IPS DF 6.9 (cell line): Measurements from ENCODE around the gene TUBB1.

ENCODE experiments used
- DNase-seq: peaks from one replicate; pipeline ENCODE4 v3.0.0-alpha.2; 2013; ENCODE audit warnings: low read depth, low spot score
- H3K27ac ChIP-seq: one replicate; pipeline ENCODE4 v1.5.1; 2013; ENCODE audit warnings: low read length, control low read depth
- H3K27me3 ChIP-seq: 2 replicates; pipeline ENCODE4 v1.6.1; 2013; ENCODE audit warnings: mild to moderate bottlenecking, low read length; ENCODE audit not compliant: control insufficient read depth, insufficient read depth
- H3K36me3 ChIP-seq: 2 replicates; pipeline ENCODE4 v1.6.1; 2013; ENCODE audit warnings: low read length; ENCODE audit not compliant: control insufficient read depth, insufficient read depth
- H3K4me1 ChIP-seq: 2 replicates; pipeline ENCODE4 v1.6.1; 2013; ENCODE audit warnings: low read length; ENCODE audit not compliant: control insufficient read depth, insufficient read depth
- H3K4me3 ChIP-seq: 2 replicates; pipeline ENCODE4 v1.5.1; 2013; ENCODE audit warnings: mild to moderate bottlenecking, low read length
- H3K9me3 ChIP-seq: 2 replicates; pipeline ENCODE4 v1.6.1; 2013; ENCODE audit warnings: low read length, inconsistent platforms; ENCODE audit not compliant: control insufficient read depth, insufficient read depth
- WGBS: extraction: QIAGEN DNeasy Blood & Tissue Kit; methylation state at CpG from one replicate; pipeline ENCODE4 v1.1.7; 2013; ENCODE audit warnings: mixed read lengths, missing lambda C conversion rate; ENCODE audit not compliant: insufficient read length, insufficient coverage; 5-methylcytosine and 5-hydroxymethylcytosine counted together

TUBB1 gene

DNA sequence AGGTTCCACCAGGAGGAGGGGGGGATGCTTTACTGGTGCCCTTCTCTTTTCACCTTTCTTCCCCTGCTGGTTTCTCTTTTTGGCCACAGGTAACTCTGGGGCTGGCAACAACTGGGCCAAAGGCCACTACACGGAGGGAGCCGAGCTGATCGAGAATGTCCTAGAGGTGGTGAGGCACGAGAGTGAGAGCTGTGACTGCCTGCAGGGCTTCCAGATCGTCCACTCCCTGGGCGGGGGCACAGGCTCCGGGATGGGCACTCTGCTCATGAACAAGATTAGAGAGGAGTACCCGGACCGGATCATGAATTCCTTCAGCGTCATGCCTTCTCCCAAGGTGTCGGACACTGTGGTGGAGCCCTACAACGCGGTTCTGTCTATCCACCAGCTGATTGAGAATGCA lies 4.4 kb downstream of the TUBB1 start:
- WGBS: no CpG with 5 or more reads among the region's 13 CpGs
- Histone ChIP-seq H3K9me3 (no peaks in the 10 kb centered on the region), H3K4me1 (no peaks in the 10 kb centered on the region), H3K36me3 (peaks cover 10% of the 10 kb centered on the region; the same call in 1 of the 2 replicates), H3K27ac (no peak overlapping the region), H3K4me3 (no peak overlapping the region), H3K27me3 (no peaks in the 10 kb centered on the region)
- DNase-seq: no peak

DNA sequence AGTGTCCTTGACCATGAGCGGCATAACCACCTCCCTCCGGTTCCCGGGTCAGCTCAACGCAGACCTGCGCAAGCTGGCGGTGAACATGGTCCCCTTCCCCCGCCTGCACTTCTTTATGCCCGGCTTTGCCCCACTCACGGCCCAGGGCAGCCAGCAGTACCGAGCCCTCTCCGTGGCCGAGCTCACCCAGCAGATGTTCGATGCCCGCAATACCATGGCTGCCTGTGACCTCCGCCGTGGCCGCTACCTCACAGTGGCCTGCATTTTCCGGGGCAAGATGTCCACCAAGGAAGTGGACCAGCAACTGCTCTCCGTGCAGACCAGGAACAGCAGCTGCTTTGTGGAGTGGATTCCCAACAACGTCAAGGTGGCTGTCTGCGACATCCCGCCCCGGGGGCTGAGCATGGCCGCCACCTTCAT lies 4.9 kb downstream of the TUBB1 start:
- no CpG with 5 or more reads among the region's 24 CpGs for WGBS
- no peaks in the 10 kb centered on the region for H3K27me3 ChIP-seq
- H3K4me1 ChIP-seq: no peaks in the 10 kb centered on the region
- H3K27ac ChIP-seq: no peak overlapping the region
- no peak overlapping the region for H3K4me3 ChIP-seq
- peaks cover 11% of the 10 kb centered on the region; the same call in 1 of the 2 replicates for H3K36me3 ChIP-seq
- H3K9me3 ChIP-seq: no peaks in the 10 kb centered on the region
- DNase-seq: no peak

DNA sequence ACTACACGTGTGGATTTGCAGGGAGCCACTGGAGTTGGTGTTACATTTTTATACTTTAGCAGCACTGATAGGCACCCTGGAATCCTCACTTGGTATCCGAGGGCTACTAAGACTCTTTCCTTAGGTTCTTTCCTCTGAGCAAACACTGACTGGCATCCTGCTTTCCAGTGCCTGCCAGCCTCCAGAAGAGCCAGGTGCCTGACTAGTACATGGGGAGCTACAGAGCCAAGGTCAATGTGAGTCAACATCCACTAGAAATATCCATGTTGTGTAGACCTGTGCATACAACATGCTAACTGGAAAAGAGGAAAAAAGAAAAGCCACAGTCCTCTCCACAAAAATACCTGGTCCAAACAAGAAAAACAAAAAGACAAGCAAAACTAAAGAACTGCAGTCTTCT lies 5.9 kb downstream of the TUBB1 start:
- Histone ChIP-seq H3K4me1 (no peaks in the 10 kb centered on the region), H3K27me3 (no peaks in the 10 kb centered on the region), H3K27ac (no peak overlapping the region), H3K36me3 (peaks cover 14% of the 10 kb centered on the region; the same call in 1 of the 2 replicates), H3K9me3 (no peaks in the 10 kb centered on the region), H3K4me3 (no peak overlapping the region)
- WGBS: no CpG with 5 or more reads among the region's 2 CpGs
- DNase-seq: no peak

DNA sequence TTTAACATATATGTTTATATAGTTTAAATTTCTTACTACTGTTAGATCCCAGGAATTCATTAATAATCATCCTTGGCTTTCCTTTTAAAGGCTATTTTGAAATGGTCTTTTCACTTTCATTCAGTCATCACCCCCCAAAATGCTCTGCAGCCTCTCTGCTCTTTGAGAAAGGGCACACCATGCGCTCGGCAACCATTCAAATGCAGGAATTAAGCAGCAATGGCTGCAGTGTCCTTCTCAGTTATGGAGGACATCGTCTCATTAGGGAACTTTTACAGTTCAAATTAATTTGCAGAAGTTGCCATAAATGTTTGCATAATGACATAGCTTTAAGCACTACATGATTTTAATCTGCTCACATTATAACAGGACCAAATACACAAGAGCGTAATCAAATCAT lies 6.3 kb downstream of the TUBB1 start:
- no peaks in the 10 kb centered on the region for H3K4me1 ChIP-seq
- H3K36me3 ChIP-seq: peaks cover 14% of the 10 kb centered on the region; the same call in 1 of the 2 replicates
- H3K4me3 ChIP-seq: no peak overlapping the region
- H3K27ac ChIP-seq: no peak overlapping the region
- H3K27me3 ChIP-seq: no peaks in the 10 kb centered on the region
- no CpG with 5 or more reads among the region's 4 CpGs for WGBS
- H3K9me3 ChIP-seq: no peaks in the 10 kb centered on the region
- DNase-seq: no peak

DNA sequence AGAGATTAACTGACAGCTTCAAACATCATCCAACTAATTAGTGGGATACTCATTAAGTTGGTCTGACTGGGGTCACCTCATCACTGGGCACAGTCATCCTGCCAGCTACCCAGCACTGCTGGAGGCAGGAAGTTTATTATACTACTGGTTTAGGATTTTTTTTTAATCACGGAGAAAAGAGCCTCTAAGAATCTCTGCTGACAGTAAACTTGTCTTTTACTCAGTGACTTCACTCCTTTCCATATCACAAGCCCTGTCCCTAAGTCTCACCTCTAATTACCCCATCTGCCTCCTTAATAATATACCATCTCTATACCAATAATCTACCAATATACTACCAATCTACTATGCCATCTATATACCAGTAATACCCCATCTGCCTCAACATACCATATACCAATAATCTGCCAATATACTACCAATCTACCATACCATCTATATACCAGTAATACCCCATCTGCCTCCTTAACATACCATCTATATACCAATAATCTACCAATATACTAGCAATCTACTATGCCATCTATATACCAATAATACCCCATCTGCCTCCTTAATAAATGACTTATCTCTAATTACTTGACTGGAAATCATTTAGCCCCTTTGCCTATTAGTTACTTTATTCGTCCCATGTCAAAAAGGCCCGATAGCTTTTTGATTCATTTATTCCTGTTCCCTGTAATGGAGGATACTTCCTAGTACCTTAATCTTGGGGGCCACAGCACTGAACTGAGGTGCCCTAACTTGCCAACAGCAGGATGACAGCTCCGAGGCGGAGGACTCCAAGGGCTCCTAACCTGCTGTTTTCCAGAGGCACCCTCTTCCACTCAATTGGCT lies 7.9 kb downstream of the TUBB1 start:
- no peaks in the 10 kb centered on the region for H3K4me1 ChIP-seq
- no peak overlapping the region for H3K27ac ChIP-seq
- H3K36me3 ChIP-seq: peaks cover 14% of the 10 kb centered on the region
- H3K4me3 ChIP-seq: no peak overlapping the region
- no peaks in the 10 kb centered on the region for H3K27me3 ChIP-seq
- H3K9me3 ChIP-seq: no peaks in the 10 kb centered on the region
- DNase-seq: no peak
- no CpG with 5 or more reads among the region's 5 CpGs for WGBS

DNA sequence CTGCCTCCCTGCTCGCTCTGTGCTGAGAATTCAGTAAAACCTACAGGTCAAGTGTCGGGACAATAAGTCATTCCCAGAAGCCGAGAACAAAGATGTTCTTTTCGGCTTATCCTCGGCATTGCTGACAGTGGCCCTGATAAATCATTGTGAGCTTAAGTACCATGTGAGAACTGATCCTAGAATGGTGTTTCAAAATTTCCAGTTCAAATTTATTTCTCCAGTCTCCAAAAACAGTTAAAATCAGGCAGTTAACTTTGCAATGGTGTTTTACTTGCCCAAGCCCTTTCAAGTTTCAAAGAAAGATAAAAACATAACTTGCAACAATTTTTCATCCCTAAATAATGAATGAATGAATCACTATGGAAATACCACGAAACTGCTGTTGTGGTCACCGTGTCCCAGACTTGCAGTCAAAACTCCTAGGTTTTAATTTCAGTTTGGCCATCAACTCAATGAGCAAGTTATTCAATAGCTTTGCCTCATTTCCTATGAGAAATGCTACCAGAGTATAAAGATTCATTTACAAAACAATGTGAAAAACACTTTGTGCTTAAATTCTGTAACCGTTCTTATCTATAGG lies 8.6 kb downstream of the TUBB1 start:
- DNase-seq: no peak
- H3K9me3 ChIP-seq: no peaks in the 10 kb centered on the region
- no peaks in the 10 kb centered on the region for H3K4me1 ChIP-seq
- peaks cover 14% of the 10 kb centered on the region for H3K36me3 ChIP-seq
- H3K27ac ChIP-seq: no peak overlapping the region
- no peak overlapping the region for H3K4me3 ChIP-seq
- no CpG with 5 or more reads among the region's 8 CpGs for WGBS
- H3K27me3 ChIP-seq: no peaks in the 10 kb centered on the region

DNA sequence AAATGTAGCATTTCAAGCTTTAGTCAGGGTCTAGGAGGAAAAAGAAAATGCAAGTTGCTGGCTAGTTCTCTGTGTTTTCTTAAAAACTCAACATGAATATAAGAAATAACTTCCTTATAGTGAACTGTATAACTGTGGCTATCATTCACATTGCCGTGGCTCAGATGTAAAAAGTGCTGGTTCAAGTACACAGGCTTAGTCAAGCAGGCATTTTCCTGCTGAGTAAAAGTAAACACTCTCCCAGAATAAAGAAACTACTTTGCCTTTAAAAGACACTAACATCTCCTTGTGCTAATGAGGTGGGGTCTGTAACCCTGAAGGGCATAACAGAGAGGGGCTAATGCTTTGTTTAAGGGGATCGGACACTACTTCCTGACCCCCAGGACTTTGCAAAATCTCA lies 9.6 kb downstream of the TUBB1 start:
- Histone ChIP-seq H3K4me3 (no peak overlapping the region), H3K27ac (no peak overlapping the region)

DNA sequence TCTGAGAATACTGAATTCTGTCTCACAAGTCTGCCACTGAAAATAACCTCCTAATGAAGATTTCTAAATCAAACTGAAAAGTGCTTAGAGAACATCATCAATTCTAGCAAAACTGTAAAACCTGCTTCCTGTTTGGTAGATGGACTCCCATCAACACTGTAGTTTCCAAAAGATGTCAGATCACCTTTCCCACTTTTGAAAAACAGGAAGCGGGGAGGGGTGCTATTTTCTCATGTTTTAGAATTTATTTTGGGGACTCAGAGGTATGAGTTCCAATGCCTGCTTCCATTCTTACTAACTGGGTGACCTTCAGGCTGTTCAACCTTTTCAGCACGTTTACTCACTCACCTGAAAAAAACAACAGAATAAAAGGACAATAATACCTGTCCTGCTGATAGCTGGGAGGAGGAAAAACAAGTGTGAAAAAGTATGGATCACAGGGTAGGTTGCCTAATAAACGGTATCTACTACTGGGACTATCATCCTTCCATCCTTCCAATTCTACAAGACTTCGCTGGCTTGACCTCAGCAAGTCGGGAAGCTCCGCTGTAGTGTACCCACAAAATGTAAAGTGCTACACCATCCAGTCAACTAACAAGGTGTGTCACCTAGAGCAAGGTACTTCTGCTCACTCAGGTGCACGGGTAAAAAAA lies 11.8 kb downstream of the TUBB1 start:
- Histone ChIP-seq H3K27me3 (no peaks in the 10 kb centered on the region), H3K4me3 (peak overlapping the region; percentile 88; the same call in 1 of the 2 replicates), H3K36me3 (peaks cover 6% of the 10 kb centered on the region), H3K27ac (no peak overlapping the region), H3K9me3 (no peaks in the 10 kb centered on the region), H3K4me1 (no peaks in the 10 kb centered on the region)
- no CpG with 5 or more reads among the region's 7 CpGs for WGBS
- DNase-seq: no peak

More for the DNA sequence above, 9.6 kb downstream of the TUBB1 start:
- WGBS: no CpG with 5 or more reads among the region's 2 CpGs
- peaks cover 14% of the 10 kb centered on the region for H3K36me3 ChIP-seq
- no peaks in the 10 kb centered on the region for H3K9me3 ChIP-seq
- H3K4me1 ChIP-seq: no peaks in the 10 kb centered on the region
- no peak for DNase-seq
- no peaks in the 10 kb centered on the region for H3K27me3 ChIP-seq

DNA sequence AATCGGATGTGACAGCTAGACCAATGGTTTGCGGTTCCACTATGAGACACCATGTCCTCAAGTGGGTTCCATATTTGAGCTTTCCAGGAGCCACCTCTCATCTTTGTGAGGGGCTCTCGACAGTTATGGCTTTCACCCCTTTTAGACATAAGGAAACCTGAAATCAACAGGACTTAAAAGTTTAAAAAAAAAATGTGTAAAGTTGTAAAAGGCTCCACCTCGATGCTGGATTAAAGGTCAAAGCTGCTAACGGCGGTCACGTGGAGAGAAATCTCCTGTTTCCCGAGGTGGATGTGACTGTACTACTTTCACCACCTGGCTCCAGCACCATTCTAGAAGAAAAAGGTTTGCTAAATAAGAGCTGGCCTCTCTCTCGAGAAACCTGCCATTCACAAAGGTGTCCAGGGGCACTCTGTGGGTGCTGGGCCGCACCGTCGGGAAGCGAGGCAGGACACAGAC lies 12.4 kb downstream of the TUBB1 start:
- Histone ChIP-seq H3K27ac (no peak overlapping the region), H3K27me3 (no peaks in the 10 kb centered on the region), H3K4me1 (no peaks in the 10 kb centered on the region), H3K9me3 (no peaks in the 10 kb centered on the region), H3K36me3 (peaks cover 9% of the 10 kb centered on the region), H3K4me3 (peak overlapping the region; percentile 88)
- WGBS: no CpG with 5 or more reads among the region's 13 CpGs
- no peak for DNase-seq

DNA sequence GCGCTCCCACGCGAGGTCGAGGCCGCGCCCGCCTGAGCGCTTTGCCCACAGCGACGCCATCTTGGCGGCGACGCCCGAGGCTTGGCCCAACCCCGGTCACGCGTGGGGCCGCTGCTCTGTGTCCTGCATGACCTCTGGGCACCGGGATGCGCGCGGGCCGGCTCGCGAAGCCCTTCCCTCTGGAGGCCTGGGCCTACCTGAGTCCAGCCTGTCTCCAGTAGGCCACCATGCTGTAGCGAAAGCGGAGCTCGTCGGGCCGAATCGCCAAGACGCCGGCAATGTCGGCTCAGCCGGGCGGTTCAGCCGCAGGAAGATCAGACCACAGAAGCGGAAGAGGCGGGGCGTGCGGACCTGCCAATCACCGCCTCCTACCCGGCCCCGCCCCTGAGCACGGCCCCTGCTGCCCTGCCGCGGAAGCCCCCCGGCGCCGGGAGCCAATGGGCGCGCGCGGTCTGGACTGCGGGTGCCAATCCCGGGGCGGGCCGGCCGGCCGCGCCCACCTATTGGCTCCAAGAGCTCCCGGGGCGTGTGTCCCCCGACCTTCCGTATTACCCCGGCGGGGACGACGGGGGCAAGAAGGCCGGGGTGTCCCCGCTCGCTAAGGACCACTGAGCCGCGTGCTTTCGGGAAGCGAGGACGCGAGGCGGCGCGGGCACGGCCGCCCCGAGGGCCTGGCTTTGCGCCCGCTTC lies 12.9 kb downstream of the TUBB1 start, which contains the start of gene ATP5F1E:
TSS of gene ATP5F1E (minus strand) at position 313 of the 690 bp plus-strand sequence. CDS start at position 229, 84 bp downstream.
- Histone ChIP-seq H3K4me1 (no peaks in the 10 kb centered on the region), H3K36me3 (peaks cover 9% of the 10 kb centered on the region), H3K4me3 (peak within 1 kb of the TSS; percentile 88), H3K27ac (no peak within 1 kb of the TSS), H3K9me3 (no peaks in the 10 kb centered on the region), H3K27me3 (no peaks in the 10 kb centered on the region)
- no CpG with 5 or more reads among the region's 86 CpGs for WGBS
- DNase-seq: peak; percentile 73
